Fibroblast of villous mesenchyme (primary cell): ENCODE results near the gene TRIM22. TPM values are rescaled to one million over a fixed set of nuclear protein-coding genes. Genes with fewer than 3 reads are reported as not detected.

ENCODE experiments used
- DNase-seq: peaks from one replicate; pipeline ENCODE4 v3.0.0-alpha.2; 2010; ENCODE audit warnings: low read depth
- H3K4me3 ChIP-seq: 2 replicates; pipeline ENCODE4 v1.5.1; 2011; ENCODE audit warnings: low read depth, mild to moderate bottlenecking, low read length
- CTCF ChIP-seq: IDR thresholded peaks from 2 replicates; pipeline ENCODE4 v1.5.1; 2012; ENCODE audit warnings: low read depth, mild to moderate bottlenecking, low read length; ENCODE audit not compliant: insufficient read depth
- total RNA-seq: library from RNA; depleted of rRNA; stranded (reverse); fragments of >200 nt; gene quantifications from 2 replicates; pipeline ENCODE4 v1.2.3, GENCODE V29; 2012

TRIM22 gene
- total RNA-seq, 1 donor, result 104 TPM

- no peak for DNase-seq
- H3K4me3 ChIP-seq, result no peak overlapping the region
- TF ChIP-seq CTCF, result no peak
These were observed 33.0 kb downstream of the TRIM22 start for GRCh38 chr11:5722622-5723021.

- TF ChIP-seq CTCF, result no peak
- H3K4me3 ChIP-seq, result no peak overlapping the region
- no peak for DNase-seq
These were observed 36.8 kb downstream of the TRIM22 start for GRCh38 chr11:5726351-5726750.

GRCh38 chr11:5727691-5728090 lies 38.1 kb downstream of the TRIM22 start:
- DNase-seq, result no peak
- no peak for TF ChIP-seq CTCF
- no peak overlapping the region for H3K4me3 ChIP-seq

- no peak for DNase-seq
- TF ChIP-seq CTCF, result no peak
- H3K4me3 ChIP-seq, result no peak within 1 kb of the TSS
These were observed 46.8 kb downstream of the TRIM22 start, which contains the start of gene OR56B1 for GRCh38 chr11:5736396-5736795. Gene OR56B1 (plus strand): TSS chr11:5736448. CDS start chr11:5736517, 69 bp downstream.

GRCh38 chr11:5737091-5737490 lies 47.5 kb downstream of the TRIM22 start:
- H3K4me3 ChIP-seq, result no peak overlapping the region
- DNase-seq, result peak; percentile 20
- no peak for TF ChIP-seq CTCF

- TF ChIP-seq CTCF, result no peak
- no peak overlapping the region for H3K4me3 ChIP-seq
- DNase-seq, result no peak
These were observed 48.2 kb downstream of the TRIM22 start for GRCh38 chr11:5737670-5738392.

GRCh38 chr11:5738431-5738830 lies 48.8 kb downstream of the TRIM22 start:
- DNase-seq, result no peak
- no peak for TF ChIP-seq CTCF
- H3K4me3 ChIP-seq, result no peak overlapping the region
